ENCODE data around the gene FAM83G.

GRCh38 chr17:18949566-18949965 lies 55.0 kb downstream of the FAM83G start:
- no peak for TF ChIP-seq YY1 (IDR thresholded peaks at IDR 0.05; ENCODE audit: insufficient read depth, insufficient read length)
- no peak for TF ChIP-seq ZNF274 (IDR thresholded peaks at IDR 0.05; ENCODE audit: low read depth, low read length)
- no peak for TF ChIP-seq SUZ12 (IDR thresholded peaks at IDR 0.05; ENCODE audit: extremely low read depth, insufficient read depth, insufficient read length)
